ENCODE data around the gene GABRR2.
"Not testable (repeated sequence)": the region's sequence is repeated elsewhere in the genome, so short reads cannot be mapped to it uniquely, and the experiment has no call there.

The GABRR2 gene

GRCh38 chr6:89258912-89259311 is 56.2 kb downstream of the GABRR2 start:
- no peak for DNase-seq (ENCODE audit: low read depth in 2 of 2)

- no peak for DNase-seq (ENCODE audit: low read depth in 2 of 2)
These were observed 57.3 kb downstream of the GABRR2 start for GRCh38 chr6:89257781-89258180.

- DNase-seq (ENCODE audit: low read depth in 2 of 2) = no peak
These were observed 57.8 kb downstream of the GABRR2 start for GRCh38 chr6:89257346-89257745.

- no peak for DNase-seq (ENCODE audit: low read depth in 2 of 2)
These were observed 59.7 kb downstream of the GABRR2 start for GRCh38 chr6:89255417-89255816.

- DNase-seq (ENCODE audit: low read depth in 2 of 2) = no peak
These were observed 60.5 kb downstream of the GABRR2 start for GRCh38 chr6:89254569-89254968.

- no peak for DNase-seq (ENCODE audit: low read depth in 2 of 2)
These were observed 62.2 kb downstream of the GABRR2 start for GRCh38 chr6:89252907-89253306.

GRCh38 chr6:89251976-89252375 is 63.1 kb downstream of the GABRR2 start:
- no peak for DNase-seq (ENCODE audit: low read depth in 2 of 2)

- no peak for DNase-seq (ENCODE audit: low read depth in 2 of 2)
These were observed 63.9 kb downstream of the GABRR2 start for GRCh38 chr6:89251170-89251569.

GRCh38 chr6:89250239-89250638 is 64.9 kb downstream of the GABRR2 start:
- DNase-seq (ENCODE audit: low read depth in 2 of 2) = no peak

- no peak for DNase-seq (ENCODE audit: low read depth in 2 of 2)
These were observed 70.7 kb downstream of the GABRR2 start for GRCh38 chr6:89244241-89244985.

GRCh38 chr6:89243331-89243629 is 71.8 kb downstream of the GABRR2 start:
- no peak for DNase-seq (ENCODE audit: low read depth in 2 of 2)

- DNase-seq (ENCODE audit: low read depth in 2 of 2) = no peak
These were observed 72.3 kb downstream of the GABRR2 start for GRCh38 chr6:89242574-89243330.

GRCh38 chr6:89239338-89239737 is 75.8 kb downstream of the GABRR2 start:
- no peak for DNase-seq (ENCODE audit: low read depth in 2 of 2)

GRCh38 chr6:89237158-89237557 is 77.9 kb downstream of the GABRR2 start:
- DNase-seq (ENCODE audit: low read depth in 2 of 2) = no peak

- DNase-seq (ENCODE audit: low read depth in 2 of 2) = not testable (repeated sequence)
These were observed 81.5 kb downstream of the GABRR2 start for GRCh38 chr6:89233605-89234004.

- no peak for DNase-seq (ENCODE audit: low read depth in 2 of 2)
These were observed 92.4 kb downstream of the GABRR2 start for GRCh38 chr6:89222712-89223039.

GRCh38 chr6:89221971-89222711 is 93.0 kb downstream of the GABRR2 start:
- no peak for DNase-seq (ENCODE audit: low read depth in 2 of 2)

GRCh38 chr6:89221129-89221528 is 94.0 kb downstream of the GABRR2 start:
- no peak for DNase-seq (ENCODE audit: low read depth in 2 of 2)

- no peak for DNase-seq (ENCODE audit: low read depth in 2 of 2)
These were observed 97.7 kb downstream of the GABRR2 start, which contains the start of gene GABRR1 for GRCh38 chr6:89217299-89217910. TSS of gene GABRR1 (minus strand) at chr6:89217358. CDS start at chr6:89217322, 36 bp downstream.

GRCh38 chr6:89216411-89216810 is 98.7 kb downstream of the GABRR2 start:
- DNase-seq (ENCODE audit: low read depth in 2 of 2) = no peak

GRCh38 chr6:89215391-89215790 is 99.7 kb downstream of the GABRR2 start:
- DNase-seq (ENCODE audit: low read depth in 2 of 2) = no peak

GRCh38 chr6:89214197-89214596 is 100.9 kb downstream of the GABRR2 start:
- DNase-seq (ENCODE audit: low read depth in 2 of 2) = no peak

Data from stimulated activated CD8-positive, alpha-beta memory T cell treated with anti-CD3 and anti-CD28 coated beads, Interleukin-15, amount 100 ng/mL, for 4 hours (primary cell).